ENCODE measurements around the gene MRPL52. TPM values are rescaled to one million over a fixed set of nuclear protein-coding genes. Genes with fewer than 3 reads are reported as not detected.
A peak's percentile ranks its signal among the peaks of the same experiment; 100 is the strongest.
"Not testable (repeated sequence)": the region's sequence is repeated elsewhere in the genome, so short reads cannot be mapped to it uniquely, and the experiment has no call there.

MRPL52 gene
- 100 to 1,000 TPM in 1 of 2 donors, 10 to 100 TPM in 1; 90.4 to 142 TPM for total RNA-seq

DNA sequence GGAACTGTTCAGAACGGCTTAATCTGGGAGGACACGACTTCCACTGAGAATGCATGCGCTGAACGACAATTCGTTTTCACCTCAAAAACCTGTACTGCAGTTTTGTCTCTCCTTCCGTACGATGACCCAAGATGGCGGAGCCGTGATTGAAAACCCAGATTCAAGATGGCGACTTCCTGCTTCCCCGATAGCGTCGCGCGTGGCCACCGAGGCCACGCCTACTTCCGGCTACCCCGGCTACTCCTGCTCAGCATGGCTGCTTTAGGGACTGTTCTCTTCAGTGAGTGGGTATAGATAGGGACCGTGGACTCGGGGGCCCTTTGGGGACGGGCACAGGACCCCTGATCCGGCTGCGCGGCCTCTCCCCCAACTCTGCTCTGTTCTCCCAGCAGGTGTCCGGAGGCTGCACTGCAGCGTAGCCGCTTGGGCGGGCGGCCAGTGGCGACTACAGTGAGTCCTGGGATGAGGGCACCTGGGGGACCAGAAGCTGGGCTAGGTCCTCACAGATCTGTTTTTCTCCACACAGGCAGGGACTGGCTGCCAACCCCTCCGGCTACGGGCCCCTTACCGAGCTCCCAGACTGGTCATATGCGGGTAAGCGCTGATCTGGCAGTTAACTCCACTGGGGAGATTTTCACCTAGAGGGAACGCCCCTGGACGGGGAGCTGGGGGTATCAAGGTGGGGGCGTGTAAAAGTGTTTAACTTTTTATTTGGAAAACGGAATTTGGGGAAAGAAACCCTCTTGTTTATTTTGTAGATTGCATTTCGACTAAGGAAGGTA, at the start of gene MRPL52:
TSS of gene MRPL52 (plus strand) at position 227 of the 782 bp plus-strand sequence. CDS start at position 253, 26 bp downstream.
- no peaks in the 10 kb centered on the region for H3K9me3 Mint-ChIP-seq
- peaks cover 4% of the 10 kb centered on the region for H3K27me3 Mint-ChIP-seq
- H3K4me3 Mint-ChIP-seq: peak within 1 kb of the TSS; percentile 86
- peak; percentile 96 for ATAC-seq (replicated peaks)
- peak within 1 kb of the TSS; percentile 95 for H3K27ac Mint-ChIP-seq
- H3K4me1 Mint-ChIP-seq: peaks cover 18% of the 10 kb centered on the region
- peaks cover 48% of the 10 kb centered on the region for H3K36me3 Mint-ChIP-seq (ENCODE audit: low read depth)

DNA sequence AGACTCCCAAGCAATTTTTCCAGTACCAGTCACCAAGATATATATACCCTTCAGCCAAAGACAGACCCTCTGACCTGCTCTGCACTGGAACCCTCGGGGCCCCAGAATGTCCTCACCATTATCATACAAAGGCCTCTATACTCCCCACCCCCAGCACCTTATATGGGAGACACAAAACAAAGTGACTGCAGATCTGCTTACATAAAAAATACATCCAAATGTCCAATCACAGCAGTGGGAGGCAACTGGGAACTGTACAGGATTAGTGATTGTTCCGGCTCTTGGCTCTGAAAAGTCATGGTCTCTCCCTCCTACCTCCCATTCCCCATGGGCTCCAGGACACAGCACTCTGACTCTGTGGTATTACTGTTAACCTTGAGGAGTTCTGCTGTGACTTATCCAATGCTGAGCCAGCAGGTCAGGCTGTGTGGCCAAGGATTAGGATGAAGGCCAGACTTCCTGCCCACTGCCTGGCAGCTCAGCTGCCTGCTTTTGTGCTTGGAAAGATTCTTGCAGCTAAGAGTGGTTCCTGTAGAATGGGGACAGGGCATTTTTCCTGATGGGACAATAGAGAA, 49.5 kb upstream of the MRPL52 start:
- no peaks in the 10 kb centered on the region for H3K36me3 Mint-ChIP-seq (ENCODE audit: low read depth)
- no peaks in the 10 kb centered on the region for H3K27me3 Mint-ChIP-seq
- ATAC-seq (replicated peaks): no peak
- no peaks in the 10 kb centered on the region for H3K4me1 Mint-ChIP-seq
- no peaks in the 10 kb centered on the region for H3K9me3 Mint-ChIP-seq
- no peak overlapping the region for H3K27ac Mint-ChIP-seq
- H3K4me3 Mint-ChIP-seq: no peak overlapping the region

DNA sequence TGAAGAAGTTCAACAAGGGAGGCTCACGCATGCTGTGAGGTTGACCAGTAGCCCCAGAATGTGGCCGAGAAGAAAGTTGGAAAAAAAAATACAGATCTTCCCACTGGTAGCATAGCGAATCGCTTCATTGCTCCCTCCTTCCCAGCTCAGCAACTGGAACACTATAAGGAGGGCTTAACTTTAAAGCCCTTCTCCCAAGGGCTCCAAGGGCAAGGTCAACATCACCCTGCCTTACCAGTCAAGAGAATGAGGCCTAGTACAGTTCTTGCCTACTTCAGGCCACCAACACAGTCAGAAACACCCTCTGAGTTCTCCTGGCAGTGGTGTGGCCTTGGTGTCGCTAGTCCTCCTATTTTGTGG, 48.8 kb upstream of the MRPL52 start:
- no peak overlapping the region for H3K4me3 Mint-ChIP-seq
- no peaks in the 10 kb centered on the region for H3K27me3 Mint-ChIP-seq
- no peaks in the 10 kb centered on the region for H3K9me3 Mint-ChIP-seq
- no peak overlapping the region for H3K27ac Mint-ChIP-seq
- ATAC-seq (replicated peaks): no peak
- H3K36me3 Mint-ChIP-seq (ENCODE audit: low read depth): no peaks in the 10 kb centered on the region
- no peaks in the 10 kb centered on the region for H3K4me1 Mint-ChIP-seq

DNA sequence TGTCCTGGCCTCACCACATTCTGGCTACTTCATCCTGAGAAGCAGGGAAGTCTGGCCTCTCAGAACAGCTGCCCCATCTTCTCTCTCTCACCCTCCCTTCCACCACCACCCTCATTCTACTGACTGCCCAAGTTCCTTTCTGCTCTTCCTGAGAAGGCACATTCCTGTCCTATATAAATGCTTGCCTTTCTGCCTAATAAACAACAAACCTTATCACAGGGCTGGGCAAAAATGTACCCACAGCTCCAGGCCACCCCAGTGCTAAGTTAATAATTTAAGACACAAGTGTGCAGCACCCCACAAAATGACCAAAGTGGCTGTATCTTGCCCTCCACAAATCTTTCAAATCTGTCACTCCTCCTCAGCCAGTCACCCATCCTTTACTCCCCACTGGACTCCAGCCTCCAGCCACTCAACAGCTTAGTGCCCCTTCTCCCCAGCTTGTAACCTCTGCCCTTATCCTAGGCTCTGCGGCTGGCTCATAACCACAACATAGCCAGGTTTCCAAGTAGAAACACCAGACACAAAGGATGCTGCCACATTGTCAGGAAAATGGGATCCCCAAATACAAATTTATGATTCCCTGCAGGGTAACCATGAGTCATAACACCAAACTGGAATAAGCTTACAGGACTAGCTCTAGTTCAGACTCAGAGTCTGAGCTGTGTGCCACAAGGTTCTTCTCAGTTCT, 48.2 kb upstream of the MRPL52 start:
- Mint-ChIP-seq H3K4me3 (no peak overlapping the region), H3K27me3 (no peaks in the 10 kb centered on the region), H3K36me3 (ENCODE audit: low read depth) (no peaks in the 10 kb centered on the region), H3K9me3 (no peaks in the 10 kb centered on the region), H3K27ac (no peak overlapping the region), H3K4me1 (no peaks in the 10 kb centered on the region)
- no peak for ATAC-seq (replicated peaks)

DNA sequence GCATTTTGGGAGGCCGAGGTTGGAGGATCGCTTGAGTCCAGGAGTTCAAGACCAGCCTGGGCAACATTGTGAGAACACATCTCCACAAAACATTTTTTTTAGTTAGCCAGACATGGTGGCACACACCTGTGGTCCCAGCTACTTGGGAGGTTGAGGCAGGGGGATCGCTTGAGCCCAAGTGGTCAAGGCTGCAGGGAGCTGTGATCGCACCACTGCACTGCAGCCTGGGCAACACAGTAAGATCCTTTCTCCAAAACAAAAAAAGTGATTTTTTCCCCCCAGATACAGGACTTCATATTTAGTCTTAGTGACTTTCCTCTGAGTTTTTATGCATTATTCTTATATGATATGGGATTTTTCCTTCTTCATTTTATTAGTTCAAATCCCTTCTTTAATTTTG, 43.0 kb upstream of the MRPL52 start:
- Mint-ChIP-seq H3K27me3 (no peaks in the 10 kb centered on the region), H3K9me3 (no peaks in the 10 kb centered on the region), H3K36me3 (ENCODE audit: low read depth) (no peaks in the 10 kb centered on the region), H3K4me1 (no peaks in the 10 kb centered on the region), H3K4me3 (no peak overlapping the region), H3K27ac (no peak overlapping the region)
- no peak for ATAC-seq (replicated peaks)

DNA sequence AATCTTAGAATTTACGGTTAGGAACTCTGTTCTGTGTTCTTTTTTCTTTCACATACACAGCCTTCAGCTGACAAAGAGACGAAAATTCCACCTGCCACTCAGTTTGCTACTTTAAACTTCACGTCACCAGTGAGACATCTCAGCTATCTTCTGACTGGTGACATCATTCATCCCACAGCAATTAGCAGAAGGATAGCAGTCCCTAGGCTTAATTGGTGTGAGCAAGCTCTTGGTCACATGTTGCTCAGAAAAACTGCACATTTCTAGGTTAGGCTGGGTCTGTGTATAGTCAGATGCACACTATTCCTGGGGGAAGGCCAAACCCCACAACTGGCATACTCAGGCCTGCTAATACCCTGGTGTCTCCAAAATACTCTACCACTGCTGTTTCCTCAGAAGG, 38.4 kb upstream of the MRPL52 start:
- no peaks in the 10 kb centered on the region for H3K9me3 Mint-ChIP-seq
- no peak for ATAC-seq (replicated peaks)
- peaks cover 8% of the 10 kb centered on the region for H3K27me3 Mint-ChIP-seq
- no peak overlapping the region for H3K4me3 Mint-ChIP-seq
- no peaks in the 10 kb centered on the region for H3K4me1 Mint-ChIP-seq
- H3K36me3 Mint-ChIP-seq (ENCODE audit: low read depth): no peaks in the 10 kb centered on the region
- H3K27ac Mint-ChIP-seq: no peak overlapping the region

DNA sequence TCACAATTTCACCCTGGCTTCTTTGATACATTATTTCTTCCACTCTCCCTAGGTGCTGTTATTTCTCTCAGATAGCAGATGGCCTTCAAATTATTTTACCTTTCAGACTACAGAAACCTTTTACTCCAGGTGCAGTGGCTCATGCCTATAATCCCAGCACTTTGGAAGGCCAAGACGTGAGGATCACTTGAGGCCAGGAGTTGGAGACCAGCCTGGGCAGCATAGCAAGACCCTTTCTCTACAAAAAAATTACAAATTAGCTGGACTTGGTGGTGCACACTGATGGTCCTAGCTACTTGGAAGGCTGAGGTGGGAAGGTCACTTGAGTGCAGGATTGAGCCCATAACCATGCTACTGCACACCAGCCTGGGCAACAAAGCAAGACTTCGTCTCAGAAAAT, 37.5 kb upstream of the MRPL52 start:
- Mint-ChIP-seq H3K27me3 (peaks cover 13% of the 10 kb centered on the region), H3K27ac (no peak overlapping the region), H3K9me3 (no peaks in the 10 kb centered on the region), H3K4me3 (no peak overlapping the region), H3K4me1 (no peaks in the 10 kb centered on the region), H3K36me3 (ENCODE audit: low read depth) (no peaks in the 10 kb centered on the region)
- no peak for ATAC-seq (replicated peaks)

DNA sequence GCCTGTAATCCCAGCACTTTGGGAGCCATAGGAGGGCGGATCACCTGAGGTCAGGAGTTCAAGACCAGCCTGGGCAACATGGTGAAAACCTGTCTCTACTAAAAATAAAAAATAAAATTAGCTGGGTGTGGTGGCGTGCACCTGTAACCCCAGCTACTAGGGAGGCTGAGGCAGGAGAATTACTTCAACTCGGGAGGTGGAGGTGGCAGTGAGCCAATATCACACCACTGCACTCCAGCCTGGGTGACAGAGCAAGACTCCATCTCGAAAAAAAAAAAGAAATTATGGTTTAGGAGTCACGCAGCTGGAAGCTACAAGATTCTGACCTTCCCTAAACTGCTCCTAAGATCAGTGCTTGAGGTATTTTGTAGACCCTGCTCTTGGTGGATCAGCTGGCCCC, 36.1 kb upstream of the MRPL52 start:
- not testable (repeated sequence) for ATAC-seq (replicated peaks); H3K4me3 Mint-ChIP-seq; H3K9me3 Mint-ChIP-seq; H3K4me1 Mint-ChIP-seq; H3K36me3 Mint-ChIP-seq (ENCODE audit: low read depth); H3K27ac Mint-ChIP-seq
- peaks cover 20% of the 10 kb centered on the region for H3K27me3 Mint-ChIP-seq

DNA sequence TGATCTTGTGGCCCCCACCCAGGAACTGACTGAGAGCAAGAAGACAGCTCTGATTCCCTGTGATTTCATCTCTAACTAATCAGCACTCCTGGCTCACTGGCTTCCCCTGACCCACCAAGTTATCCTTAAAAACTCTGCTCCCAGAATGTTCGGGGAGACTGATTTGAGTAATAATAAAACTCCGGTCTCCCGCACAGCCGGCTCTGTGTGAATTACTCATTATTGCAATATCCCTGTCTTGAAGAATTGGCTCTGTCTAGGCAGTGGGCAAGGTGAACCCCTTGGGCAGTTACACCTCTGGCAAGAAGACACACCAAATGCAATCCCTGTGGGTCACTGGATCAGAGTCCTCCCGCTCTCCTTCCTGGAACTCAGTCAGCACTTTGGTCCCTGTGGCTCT, 35.7 kb upstream of the MRPL52 start:
- H3K4me3 Mint-ChIP-seq: no peak overlapping the region
- H3K27me3 Mint-ChIP-seq: peaks cover 24% of the 10 kb centered on the region
- no peak overlapping the region for H3K27ac Mint-ChIP-seq
- ATAC-seq (replicated peaks): no peak
- no peaks in the 10 kb centered on the region for H3K4me1 Mint-ChIP-seq
- H3K36me3 Mint-ChIP-seq (ENCODE audit: low read depth): no peaks in the 10 kb centered on the region
- no peaks in the 10 kb centered on the region for H3K9me3 Mint-ChIP-seq

DNA sequence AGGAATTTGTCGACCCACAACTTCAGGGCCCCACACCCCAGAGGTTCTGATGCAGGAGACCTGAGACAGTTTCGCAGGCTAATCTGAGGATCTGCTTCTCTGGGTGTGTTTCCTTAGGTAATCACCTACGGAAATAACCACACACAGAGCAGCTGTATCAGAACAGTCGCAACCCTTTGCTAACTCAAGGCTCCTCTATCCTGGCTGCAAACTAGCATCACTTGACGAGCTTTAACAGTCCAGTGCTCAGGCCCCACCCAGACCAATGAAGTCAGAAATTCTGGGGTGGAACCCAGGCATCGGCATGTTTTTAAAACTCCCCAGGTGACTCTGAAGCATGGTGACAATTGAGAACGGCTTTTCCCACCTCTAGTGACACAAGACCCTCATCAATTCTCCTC, 35.1 kb upstream of the MRPL52 start:
- Mint-ChIP-seq H3K9me3 (no peaks in the 10 kb centered on the region), H3K4me3 (no peak overlapping the region), H3K27me3 (peaks cover 28% of the 10 kb centered on the region), H3K36me3 (ENCODE audit: low read depth) (no peaks in the 10 kb centered on the region), H3K27ac (no peak overlapping the region), H3K4me1 (no peaks in the 10 kb centered on the region)
- no peak for ATAC-seq (replicated peaks)

DNA sequence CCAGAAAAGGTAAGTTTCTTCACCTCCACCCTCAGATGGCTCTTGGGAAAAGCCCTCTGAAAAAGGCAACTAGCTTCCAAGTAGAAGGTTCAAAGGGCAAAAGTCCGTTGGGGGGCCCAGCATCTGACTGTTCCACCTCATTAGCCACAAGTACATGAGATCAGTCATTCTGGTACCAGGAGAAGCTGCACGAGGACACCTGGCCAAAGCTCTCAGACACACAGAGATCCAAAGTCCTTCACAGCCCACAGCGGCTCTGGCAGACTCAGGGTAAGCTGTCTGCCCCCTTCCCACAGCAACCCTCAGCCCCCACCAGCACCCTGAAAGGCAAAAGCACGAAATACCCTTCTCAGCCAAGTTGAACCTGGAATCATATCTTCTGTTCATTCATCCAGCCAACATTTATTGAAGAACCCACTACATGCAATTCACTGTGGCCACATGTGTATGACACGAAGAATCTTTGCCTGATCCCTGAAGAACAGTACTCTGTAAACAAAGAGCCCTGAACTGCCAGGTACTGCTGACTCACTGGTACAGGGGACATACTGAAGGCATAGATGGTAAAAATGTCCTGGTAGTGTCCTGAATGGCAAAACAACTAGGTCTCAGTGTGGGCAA, 33.5 kb upstream of the MRPL52 start:
- no peaks in the 10 kb centered on the region for H3K4me1 Mint-ChIP-seq
- no peak overlapping the region for H3K4me3 Mint-ChIP-seq

DNA sequence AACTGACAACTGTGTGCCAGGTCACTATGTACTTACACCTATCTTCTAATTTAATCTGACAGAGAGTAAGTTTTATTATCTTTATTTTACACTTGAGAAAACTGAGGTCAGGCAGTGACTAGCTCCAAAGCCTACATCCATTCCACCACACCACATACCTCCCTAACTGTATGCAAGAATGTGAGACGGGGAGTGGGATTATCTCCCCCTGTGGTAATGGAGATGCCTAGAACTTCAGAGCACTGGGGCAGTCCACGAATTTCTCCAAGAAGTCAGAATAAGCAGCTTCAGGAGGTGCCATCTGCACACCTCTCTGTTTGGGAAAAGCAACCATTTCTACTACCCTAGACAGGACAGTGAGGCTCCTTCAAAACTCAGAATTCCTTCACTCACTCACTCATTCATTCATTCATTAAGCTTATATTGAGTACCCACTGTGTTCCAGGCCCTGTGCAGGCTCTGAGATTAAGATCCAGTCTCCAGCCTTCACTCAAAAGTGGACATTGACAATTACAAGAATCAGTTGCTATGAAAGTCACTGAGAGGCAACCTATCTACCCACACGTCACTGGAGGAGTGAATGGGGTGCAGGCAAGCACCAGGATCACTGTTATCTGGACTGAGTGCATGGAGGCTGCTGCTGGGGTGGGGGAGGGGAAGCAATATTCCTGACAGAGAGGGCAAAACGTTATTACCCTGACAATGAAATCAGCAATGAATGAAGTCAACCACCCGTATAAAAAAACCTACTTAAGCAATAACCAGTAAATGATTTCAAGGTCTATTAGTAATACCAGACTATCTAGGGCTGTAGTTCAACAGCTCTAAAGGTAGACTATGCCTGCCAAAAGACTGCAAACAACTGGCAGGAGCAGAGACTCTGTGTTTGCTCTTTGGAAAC, 32.4 kb upstream of the MRPL52 start:
- ATAC-seq (replicated peaks): no peak
- Mint-ChIP-seq H3K27ac (no peak overlapping the region), H3K36me3 (ENCODE audit: low read depth) (no peaks in the 10 kb centered on the region), H3K4me3 (no peak overlapping the region), H3K27me3 (peaks cover 45% of the 10 kb centered on the region), H3K4me1 (no peaks in the 10 kb centered on the region), H3K9me3 (no peaks in the 10 kb centered on the region)

More for the DNA sequence above, 33.5 kb upstream of the MRPL52 start:
- no peak for ATAC-seq (replicated peaks)
- no peak overlapping the region for H3K27ac Mint-ChIP-seq
- no peaks in the 10 kb centered on the region for H3K9me3 Mint-ChIP-seq
- peaks cover 39% of the 10 kb centered on the region for H3K27me3 Mint-ChIP-seq
- no peaks in the 10 kb centered on the region for H3K36me3 Mint-ChIP-seq (ENCODE audit: low read depth)

DNA sequence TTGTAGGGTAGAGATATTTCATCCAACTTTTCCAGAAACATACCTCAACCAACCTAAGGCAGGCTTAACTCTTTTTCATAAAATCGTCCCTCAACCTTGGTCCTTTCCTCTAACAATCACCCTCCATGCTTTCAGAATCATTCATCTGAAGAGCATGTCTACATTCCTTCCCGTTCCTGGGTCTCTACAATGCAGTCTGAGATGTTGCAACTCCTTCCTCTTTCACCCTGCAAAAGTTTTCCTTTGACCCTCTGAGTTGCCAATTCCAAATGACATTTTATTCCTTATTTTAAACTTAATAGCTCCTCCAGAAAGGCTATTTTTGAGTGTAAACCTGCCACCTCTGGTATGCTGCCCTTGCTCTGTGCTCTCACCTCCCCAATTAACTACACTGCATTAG, 31.2 kb upstream of the MRPL52 start:
- Mint-ChIP-seq H3K4me1 (no peaks in the 10 kb centered on the region), H3K9me3 (no peaks in the 10 kb centered on the region), H3K27ac (no peak overlapping the region), H3K27me3 (peaks cover 52% of the 10 kb centered on the region), H3K36me3 (ENCODE audit: low read depth) (no peaks in the 10 kb centered on the region), H3K4me3 (no peak overlapping the region)
- ATAC-seq (replicated peaks): no peak

DNA sequence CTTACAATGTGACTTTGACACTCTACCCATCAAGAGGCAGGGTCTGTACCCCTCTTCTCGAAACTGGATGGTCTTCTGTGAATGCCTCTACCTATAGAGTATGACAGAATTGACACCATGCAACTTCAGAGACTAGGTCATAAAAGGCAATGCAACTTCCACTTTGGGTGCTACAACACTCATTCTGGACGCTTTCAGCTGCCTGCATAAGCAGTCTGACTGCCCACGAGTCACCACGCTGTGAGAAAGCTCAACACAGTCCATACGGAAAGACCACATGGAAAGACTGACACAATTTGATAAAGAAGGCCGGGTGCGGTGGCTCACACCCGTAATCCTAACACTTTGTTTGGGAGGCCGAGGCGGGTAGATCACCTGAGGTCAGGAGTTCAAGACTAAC, 29.3 kb upstream of the MRPL52 start:
- no peak for ATAC-seq (replicated peaks)
- H3K4me1 Mint-ChIP-seq: no peaks in the 10 kb centered on the region
- no peaks in the 10 kb centered on the region for H3K9me3 Mint-ChIP-seq
- no peak overlapping the region for H3K4me3 Mint-ChIP-seq
- peaks cover 50% of the 10 kb centered on the region for H3K27me3 Mint-ChIP-seq
- no peak overlapping the region for H3K27ac Mint-ChIP-seq
- no peaks in the 10 kb centered on the region for H3K36me3 Mint-ChIP-seq (ENCODE audit: low read depth)

All from activated T-helper 17 cell treated with anti-CD3 and anti-CD28 coated beads, Interleukin-2, amount 50 U/mL, for 72 hours (primary cell).